Measurements from ENCODE around the gene RNF5. TPM values are rescaled to one million over a fixed set of nuclear protein-coding genes. Genes with fewer than 3 reads are reported as not detected.
"Not testable (repeated sequence)": the region's sequence is repeated elsewhere in the genome, so short reads cannot be mapped to it uniquely, and the experiment has no call there.

The RNF5 gene
- total RNA-seq, 1 experiment from 2014 or later: 114 TPM

DNA sequence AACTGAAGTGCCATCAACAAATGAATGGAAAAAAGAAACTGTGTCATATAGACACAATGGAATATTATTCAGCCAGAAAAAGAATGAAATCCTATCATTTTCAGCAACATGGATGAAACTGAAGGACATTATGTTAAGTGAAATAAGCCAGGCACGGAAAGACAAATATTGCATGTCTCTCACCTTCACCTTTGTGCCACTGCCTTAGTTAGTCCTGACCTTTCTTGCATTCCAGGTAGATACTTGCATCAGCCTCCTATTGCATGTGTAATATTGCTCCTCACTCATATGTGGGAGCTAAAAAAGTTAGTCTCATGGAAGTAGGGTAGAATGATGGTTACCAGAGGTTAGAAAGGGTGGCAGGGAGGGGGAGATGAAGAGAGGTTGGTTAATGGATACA lies 30.8 kb downstream of the RNF5 start:
- peaks cover 7% of the 10 kb centered on the region; the same call in 1 of the 2 replicates for H3K9me3 Mint-ChIP-seq
- no peak overlapping the region for H3K4me3 Mint-ChIP-seq
- no peak for TF ChIP-seq ZNF317 (CRISPR knock-in tag; IDR thresholded peaks at IDR 0.05; ENCODE audit: borderline replicate concordance, low read depth)
- TF ChIP-seq GABPB1 (CRISPR knock-in tag; IDR thresholded peaks at IDR 0.05): peak; percentile 95
- ATAC-seq (no peak), DNase-seq (ENCODE audit: low spot score) (no peak)
- H3K36me3 Mint-ChIP-seq: no peaks in the 10 kb centered on the region
- ChIA-PET CTCF (no interaction called here), POLR2A (no interaction called here)
- H3K27ac Mint-ChIP-seq: no peak overlapping the region
- peaks cover 4% of the 10 kb centered on the region for H3K27me3 Mint-ChIP-seq (ENCODE audit: low read depth)
- H3K4me1 Mint-ChIP-seq: no peaks in the 10 kb centered on the region

DNA sequence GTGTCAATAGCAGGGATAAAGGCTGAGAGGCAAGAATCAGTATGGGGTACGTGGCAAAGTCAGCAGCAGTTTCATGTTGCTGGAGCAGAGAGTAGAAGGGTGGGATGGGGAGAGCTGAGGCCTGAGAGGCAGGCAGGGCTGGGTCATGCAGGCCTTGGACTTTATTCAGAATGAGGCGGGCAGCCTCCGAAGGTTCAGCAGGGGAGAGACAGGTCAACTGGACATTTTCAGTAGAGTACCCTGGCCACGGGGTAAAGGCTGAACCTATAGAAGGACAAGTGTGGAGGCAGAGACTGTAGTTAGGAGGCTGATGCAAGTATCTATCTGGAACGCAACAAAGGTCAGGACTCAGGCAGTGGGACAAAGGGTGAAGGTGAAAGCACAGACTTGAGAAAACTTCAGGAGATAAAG lies 32.0 kb downstream of the RNF5 start:
- Mint-ChIP-seq H3K9me3 (peaks cover 7% of the 10 kb centered on the region; the same call in 1 of the 2 replicates), H3K27ac (no peak overlapping the region), H3K4me1 (no peaks in the 10 kb centered on the region), H3K27me3 (ENCODE audit: low read depth) (peaks cover 4% of the 10 kb centered on the region; the same call in 1 of the 2 replicates), H3K4me3 (no peak overlapping the region), H3K36me3 (no peaks in the 10 kb centered on the region)
- ChIA-PET CTCF (no interaction called here), POLR2A (no interaction called here)
- TF ChIP-seq ZNF232 (CRISPR knock-in tag; IDR thresholded peaks at IDR 0.05) (no peak), GABPB1 (CRISPR knock-in tag; IDR thresholded peaks at IDR 0.05) (peak; percentile 67; the same call in 1 of the 2 replicates)
- DNase-seq (ENCODE audit: low spot score): no peak
- ATAC-seq: no peak

DNA sequence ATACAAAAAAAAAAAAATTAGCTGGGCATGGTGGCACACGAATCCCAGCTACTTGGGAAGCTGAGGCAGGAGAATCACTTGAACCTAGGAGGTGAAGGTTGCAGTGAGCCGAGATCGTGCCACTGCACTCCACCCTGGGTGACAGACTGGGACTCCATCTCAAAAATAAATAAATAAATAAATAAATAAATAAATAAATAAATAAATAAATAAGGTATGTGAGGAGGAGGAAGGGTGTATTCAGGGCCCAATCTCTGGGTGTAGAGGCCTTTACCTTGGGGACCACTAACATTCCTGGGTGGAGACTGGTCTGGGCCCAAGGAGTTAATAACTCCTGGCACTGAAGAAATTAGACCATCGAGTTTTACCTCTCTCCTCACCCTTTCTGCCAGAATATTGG lies 33.2 kb downstream of the RNF5 start:
- H3K4me1 Mint-ChIP-seq; H3K27ac Mint-ChIP-seq; CTCF ChIA-PET; H3K4me3 Mint-ChIP-seq; H3K9me3 Mint-ChIP-seq; H3K36me3 Mint-ChIP-seq; POLR2A ChIA-PET; DNase-seq (ENCODE audit: low spot score); H3K27me3 Mint-ChIP-seq (ENCODE audit: low read depth); ATAC-seq: not testable (repeated sequence)

DNA sequence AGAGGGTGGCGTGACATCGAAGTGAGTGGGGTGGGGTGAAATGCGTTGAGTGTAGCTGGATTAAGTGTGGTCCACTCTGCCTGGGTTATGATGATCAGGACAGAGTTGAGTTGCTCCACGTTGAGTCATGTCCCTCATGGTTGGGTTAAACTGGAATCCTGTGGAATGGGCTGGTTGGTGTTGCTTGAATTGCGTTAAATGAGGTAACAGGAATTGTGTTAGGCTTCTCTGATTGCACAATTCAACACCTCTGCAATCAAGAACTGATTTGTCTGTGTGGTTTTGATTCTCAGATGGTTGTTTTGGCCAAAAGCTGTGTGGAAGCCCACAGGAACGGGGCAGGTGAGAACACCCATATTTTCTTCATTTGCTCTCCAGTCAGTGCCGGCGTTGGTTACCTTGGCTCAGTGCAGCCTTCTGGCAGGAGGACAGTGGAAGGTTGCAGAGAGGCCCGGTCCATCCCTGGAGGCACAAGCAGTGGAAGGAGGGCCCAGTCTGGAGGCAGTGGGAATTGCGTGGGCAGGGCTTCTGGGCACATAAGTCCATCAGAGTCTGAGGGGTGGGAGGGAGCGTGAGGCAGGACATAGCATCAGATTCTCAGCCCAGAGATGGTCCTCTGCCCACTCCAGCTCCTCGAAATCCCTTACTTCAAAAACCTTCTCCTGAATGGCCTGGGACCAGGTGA lies 34.0 kb downstream of the RNF5 start:
- Mint-ChIP-seq H3K27me3 (ENCODE audit: low read depth) (peaks cover 4% of the 10 kb centered on the region; the same call in 1 of the 2 replicates), H3K4me3 (no peak overlapping the region), H3K36me3 (no peaks in the 10 kb centered on the region), H3K9me3 (no peaks in the 10 kb centered on the region), H3K4me1 (no peaks in the 10 kb centered on the region), H3K27ac (0 out of 2 replicates have a peak overlapping the region, but pooled peaks have one; percentile 10)
- ATAC-seq (no peak; the same call in 1 of the 2 replicates), DNase-seq (ENCODE audit: low spot score) (no peak)
- TF ChIP-seq IRF2 (CRISPR knock-in tag; IDR thresholded peaks at IDR 0.05; ENCODE audit: borderline replicate concordance, low read depth) (no peak), ETV6 (CRISPR knock-in tag; IDR thresholded peaks at IDR 0.05) (no peak)
- TF ChIP-seq, protein P1, sequence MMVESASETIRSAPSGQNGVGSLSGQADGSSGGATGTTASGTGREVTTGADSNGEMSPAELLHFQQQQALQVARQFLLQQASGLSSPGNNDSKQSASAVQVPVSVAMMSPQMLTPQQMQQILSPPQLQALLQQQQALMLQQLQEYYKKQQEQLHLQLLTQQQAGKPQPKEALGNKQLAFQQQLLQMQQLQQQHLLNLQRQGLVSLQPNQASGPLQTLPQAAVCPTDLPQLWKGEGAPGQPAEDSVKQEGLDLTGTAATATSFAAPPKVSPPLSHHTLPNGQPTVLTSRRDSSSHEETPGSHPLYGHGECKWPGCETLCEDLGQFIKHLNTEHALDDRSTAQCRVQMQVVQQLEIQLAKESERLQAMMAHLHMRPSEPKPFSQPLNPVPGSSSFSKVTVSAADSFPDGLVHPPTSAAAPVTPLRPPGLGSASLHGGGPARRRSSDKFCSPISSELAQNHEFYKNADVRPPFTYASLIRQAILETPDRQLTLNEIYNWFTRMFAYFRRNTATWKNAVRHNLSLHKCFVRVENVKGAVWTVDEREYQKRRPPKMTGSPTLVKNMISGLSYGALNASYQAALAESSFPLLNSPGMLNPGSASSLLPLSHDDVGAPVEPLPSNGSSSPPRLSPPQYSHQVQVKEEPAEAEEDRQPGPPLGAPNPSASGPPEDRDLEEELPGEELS (CRISPR knock-in tag; IDR thresholded peaks at IDR 0.05): no peak
- POLR2A ChIA-PET: no interaction called here
- CTCF ChIA-PET: interaction anchor here (1.6 kb wide), 1 partner anchor 16 kb away, joined by 5 read pairs; no protein-coding TSS in a partner anchor

DNA sequence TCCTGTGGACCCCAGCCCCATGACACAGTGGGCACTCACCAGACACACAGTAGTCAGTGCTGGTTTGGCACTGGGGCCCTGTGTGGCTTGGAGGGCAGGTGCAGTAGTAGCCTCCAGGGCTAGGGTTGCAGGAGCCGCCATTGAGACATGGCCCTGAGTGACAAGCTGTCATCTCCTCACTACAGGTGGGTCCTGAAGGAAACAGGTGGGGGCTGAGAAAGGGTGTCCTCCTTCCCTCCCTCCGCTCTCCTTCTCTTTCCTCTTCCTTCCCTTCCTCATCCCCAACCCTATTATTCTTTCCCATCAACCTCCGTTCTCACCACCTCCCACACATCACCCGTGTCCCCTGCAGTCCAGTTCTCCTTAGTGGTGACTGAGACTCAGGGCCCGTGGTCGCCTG lies 35.4 kb downstream of the RNF5 start:
- ChIA-PET CTCF (interaction anchor here (1.6 kb wide), 1 partner anchor 18 kb away, joined by 5 read pairs; no protein-coding TSS in a partner anchor), POLR2A (no interaction called here)
- no peak for DNase-seq (ENCODE audit: low spot score)
- ATAC-seq: no peak
- H3K27ac Mint-ChIP-seq: no peak overlapping the region
- no peaks in the 10 kb centered on the region for H3K9me3 Mint-ChIP-seq
- no peaks in the 10 kb centered on the region for H3K36me3 Mint-ChIP-seq
- peaks cover 3% of the 10 kb centered on the region; the same call in 1 of the 2 replicates for H3K27me3 Mint-ChIP-seq (ENCODE audit: low read depth)
- H3K4me3 Mint-ChIP-seq: no peak overlapping the region
- no peaks in the 10 kb centered on the region for H3K4me1 Mint-ChIP-seq
- no peak for TF ChIP-seq KAT7 (CRISPR knock-in tag; IDR thresholded peaks at IDR 0.05; ENCODE audit: borderline replicate concordance)
- TF ChIP-seq, protein P2, sequence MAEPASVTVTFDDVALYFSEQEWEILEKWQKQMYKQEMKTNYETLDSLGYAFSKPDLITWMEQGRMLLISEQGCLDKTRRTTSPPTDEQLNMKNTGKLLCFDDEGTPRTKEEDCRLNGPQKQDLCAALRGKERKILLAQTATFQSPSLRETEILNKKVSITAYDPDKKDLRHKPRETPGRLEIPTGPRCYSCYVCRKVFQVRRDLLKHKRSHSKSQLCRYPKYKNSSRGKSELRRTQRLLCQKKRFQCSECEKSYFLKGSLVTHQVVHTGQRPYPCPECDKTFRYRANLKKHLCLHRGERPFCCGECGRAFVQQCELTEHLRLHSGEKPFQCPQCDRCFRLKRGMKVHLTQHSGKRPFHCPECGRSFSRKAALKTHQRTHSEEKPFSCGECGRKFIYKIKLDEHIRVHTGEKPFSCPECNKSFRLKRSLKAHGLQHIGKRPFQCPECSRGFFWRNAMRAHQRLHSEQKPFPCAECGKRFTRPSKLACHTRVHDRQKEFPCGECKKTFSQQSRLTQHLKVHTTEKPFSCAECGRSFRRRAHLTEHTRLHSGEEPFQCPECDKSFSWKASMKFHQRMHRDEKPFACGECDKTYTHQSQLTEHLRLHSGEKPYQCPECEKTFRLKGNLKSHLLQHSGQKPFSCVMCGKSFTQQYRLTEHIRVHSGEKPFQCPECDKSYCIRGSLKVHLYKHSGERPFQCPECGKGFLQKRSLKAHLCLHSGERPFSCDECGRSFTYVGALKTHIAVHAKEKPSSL (CRISPR knock-in tag; conservative IDR thresholded peaks at IDR 0.05): no peak
- TF ChIP-seq NR1H2 (CRISPR knock-in tag; IDR thresholded peaks at IDR 0.05): no peak
- no peak for TF ChIP-seq NFYB (CRISPR knock-in tag; conservative IDR thresholded peaks at IDR 0.05; ENCODE audit: low read depth)
- TF ChIP-seq PRRX2 (CRISPR knock-in tag; IDR thresholded peaks at IDR 0.05): no peak
- TF ChIP-seq, protein P3, sequence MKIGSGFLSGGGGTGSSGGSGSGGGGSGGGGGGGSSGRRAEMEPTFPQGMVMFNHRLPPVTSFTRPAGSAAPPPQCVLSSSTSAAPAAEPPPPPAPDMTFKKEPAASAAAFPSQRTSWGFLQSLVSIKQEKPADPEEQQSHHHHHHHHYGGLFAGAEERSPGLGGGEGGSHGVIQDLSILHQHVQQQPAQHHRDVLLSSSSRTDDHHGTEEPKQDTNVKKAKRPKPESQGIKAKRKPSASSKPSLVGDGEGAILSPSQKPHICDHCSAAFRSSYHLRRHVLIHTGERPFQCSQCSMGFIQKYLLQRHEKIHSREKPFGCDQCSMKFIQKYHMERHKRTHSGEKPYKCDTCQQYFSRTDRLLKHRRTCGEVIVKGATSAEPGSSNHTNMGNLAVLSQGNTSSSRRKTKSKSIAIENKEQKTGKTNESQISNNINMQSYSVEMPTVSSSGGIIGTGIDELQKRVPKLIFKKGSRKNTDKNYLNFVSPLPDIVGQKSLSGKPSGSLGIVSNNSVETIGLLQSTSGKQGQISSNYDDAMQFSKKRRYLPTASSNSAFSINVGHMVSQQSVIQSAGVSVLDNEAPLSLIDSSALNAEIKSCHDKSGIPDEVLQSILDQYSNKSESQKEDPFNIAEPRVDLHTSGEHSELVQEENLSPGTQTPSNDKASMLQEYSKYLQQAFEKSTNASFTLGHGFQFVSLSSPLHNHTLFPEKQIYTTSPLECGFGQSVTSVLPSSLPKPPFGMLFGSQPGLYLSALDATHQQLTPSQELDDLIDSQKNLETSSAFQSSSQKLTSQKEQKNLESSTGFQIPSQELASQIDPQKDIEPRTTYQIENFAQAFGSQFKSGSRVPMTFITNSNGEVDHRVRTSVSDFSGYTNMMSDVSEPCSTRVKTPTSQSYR (CRISPR knock-in tag; IDR thresholded peaks at IDR 0.05): no peak
- TF ChIP-seq SOX15 (CRISPR knock-in tag; IDR thresholded peaks at IDR 0.05): no peak
- TF ChIP-seq MYBL2 (CRISPR knock-in tag; IDR thresholded peaks at IDR 0.05): no peak
- TF ChIP-seq OVOL2 (CRISPR knock-in tag; IDR thresholded peaks at IDR 0.05; ENCODE audit: borderline replicate concordance): no peak
- TF ChIP-seq, protein P4, sequence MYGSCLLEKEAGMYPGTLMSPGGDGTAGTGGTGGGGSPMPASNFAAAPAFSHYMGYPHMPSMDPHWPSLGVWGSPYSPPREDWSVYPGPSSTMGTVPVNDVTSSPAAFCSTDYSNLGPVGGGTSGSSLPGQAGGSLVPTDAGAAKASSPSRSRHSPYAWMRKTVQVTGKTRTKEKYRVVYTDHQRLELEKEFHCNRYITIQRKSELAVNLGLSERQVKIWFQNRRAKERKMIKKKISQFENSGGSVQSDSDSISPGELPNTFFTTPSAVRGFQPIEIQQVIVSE (CRISPR knock-in tag; IDR thresholded peaks at IDR 0.05; ENCODE audit: borderline replicate concordance): no peak
